PFSK-1 (cell line): ENCODE measurements around the gene UNC13C.

Experiments
- POLR2AphosphoS5 ChIP-seq: IDR thresholded peaks from 2 replicates; pipeline ENCODE4 v1.6.1; 2012; ENCODE audit warnings: low read depth, mild to moderate bottlenecking, control low read depth, low read length, moderate library complexity
- SIN3A ChIP-seq: IDR thresholded peaks from 2 replicates; pipeline ENCODE4 v1.6.1; 2012; ENCODE audit warnings: mild to moderate bottlenecking, low read length, moderate library complexity, borderline replicate concordance; ENCODE audit not compliant: insufficient read depth
- TAF1 ChIP-seq: IDR thresholded peaks from 2 replicates; pipeline ENCODE4 v1.6.1; 2012; ENCODE audit warnings: low read length, control low read depth, borderline replicate concordance; ENCODE audit not compliant: insufficient read depth

DNA sequence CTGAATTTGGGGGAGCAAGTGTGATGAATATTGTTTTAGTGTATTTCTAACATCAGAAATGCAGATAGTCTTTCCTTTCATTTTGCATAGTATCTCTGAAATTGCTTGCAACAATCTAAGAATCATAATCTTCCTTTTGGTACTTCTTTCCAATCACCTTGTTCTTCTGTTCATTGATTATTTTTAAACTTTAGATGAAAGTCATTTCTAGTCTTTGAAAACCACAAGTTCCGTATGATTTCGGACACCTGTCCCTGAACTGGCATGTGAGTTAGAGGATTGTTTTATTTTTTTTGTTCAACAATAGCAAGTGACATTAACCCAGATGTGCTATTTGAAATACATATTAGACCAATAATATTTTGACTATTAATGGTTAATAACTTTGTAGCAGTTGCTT, 329.7 kb downstream of the UNC13C start:
- TF ChIP-seq POLR2AphosphoS5: no peak
- TF ChIP-seq TAF1: no peak
- TF ChIP-seq SIN3A: no peak
